ENCODE results near the gene GH2. TPM values are rescaled to one million over a fixed set of nuclear protein-coding genes. Genes with fewer than 3 reads are reported as not detected.

Gene GH2
- total and polyA plus RNA-seq, 2 donors: 0.24 to 1.2 TPM

DNA sequence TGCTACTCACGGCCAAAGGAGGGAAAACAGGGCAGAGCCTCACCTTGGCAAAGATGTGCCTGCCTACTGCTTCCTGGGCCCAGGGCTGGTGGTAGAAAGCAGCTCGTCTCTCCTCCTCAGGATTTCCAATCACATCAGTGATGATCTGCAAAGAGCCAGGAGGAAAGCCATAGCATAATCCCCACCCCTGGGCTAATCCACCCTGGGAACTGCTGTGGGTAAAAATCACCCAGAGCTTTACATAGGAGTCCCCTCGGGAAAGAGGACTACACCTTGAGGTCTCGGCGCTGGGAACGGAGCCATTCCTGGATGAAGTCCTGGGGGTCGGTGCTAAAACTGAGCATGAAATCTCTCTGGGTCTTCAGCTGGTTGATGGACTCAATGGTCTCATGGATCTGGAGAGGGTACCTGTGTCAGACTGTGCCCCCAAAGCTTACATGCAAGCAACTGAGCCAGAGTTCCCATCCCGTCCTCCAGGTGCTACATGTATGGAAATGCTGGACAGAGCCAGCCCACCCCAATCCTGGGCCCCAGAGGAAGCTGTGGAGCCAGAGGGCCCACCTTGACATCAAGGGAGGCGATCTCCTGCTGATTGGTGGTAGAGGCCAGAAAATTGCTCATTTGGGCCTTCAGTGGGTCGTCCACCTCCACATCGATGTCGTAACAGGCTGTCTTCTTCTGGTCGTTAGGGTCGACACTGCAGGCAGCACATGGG is 48.6 kb downstream of the GH2 start:
- WGBS: 91% methylated on average over 14 of the region's 14 CpGs
- no peak for DNase-seq (ENCODE audit: low read depth in 6 of 9, low spot score in 9 of 9)
- Histone ChIP-seq H3K4me1 (ENCODE audit: control insufficient read depth in 2 of 2, insufficient read depth in 2 of 2, low read length in 2 of 2) (peaks cover 5 to 33% of the 10 kb centered on the region in 2 donors), H3K36me3 (ENCODE audit: control insufficient read depth in 2 of 2, insufficient read depth in 2 of 2, low read length in 1 of 2) (peaks cover 79 to 98% of the 10 kb centered on the region in 2 donors), H3K4me3 (ENCODE audit: low read length in 2 of 2) (no peak overlapping the region), H3K27ac (ENCODE audit: low read depth in 1 of 2, low read length in 1 of 2) (no peak overlapping the region), H3K27me3 (ENCODE audit: control insufficient read depth in 2 of 2, insufficient read depth in 1 of 2, low read length in 1 of 2) (no peaks in the 10 kb centered on the region), H3K9me3 (ENCODE audit: control insufficient read depth in 2 of 2, insufficient read depth in 1 of 2, low read length in 1 of 2) (no peaks in the 10 kb centered on the region)

DNA sequence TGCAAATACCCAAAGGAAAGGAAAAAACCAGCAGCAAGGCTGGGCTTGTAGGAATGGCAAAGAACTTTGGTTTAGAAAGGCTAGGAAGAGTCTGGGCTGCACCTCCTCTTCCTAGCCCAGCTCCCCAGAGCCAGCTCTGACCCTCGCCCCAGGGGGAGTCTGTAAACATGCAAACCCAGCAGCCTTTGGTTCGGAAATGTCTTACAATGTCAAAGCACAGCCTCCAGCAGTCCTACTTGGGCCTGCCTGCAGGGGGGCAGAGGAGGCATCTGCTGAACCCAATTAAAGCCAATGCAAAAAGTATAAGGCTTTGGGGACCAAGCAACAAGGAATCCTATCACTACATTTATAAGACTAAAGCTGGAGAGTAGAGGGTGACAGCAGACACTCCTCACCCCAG is 49.3 kb downstream of the GH2 start:
- Histone ChIP-seq H3K9me3 (ENCODE audit: control insufficient read depth in 2 of 2, insufficient read depth in 1 of 2, low read length in 1 of 2) (no peaks in the 10 kb centered on the region), H3K27me3 (ENCODE audit: control insufficient read depth in 2 of 2, insufficient read depth in 1 of 2, low read length in 1 of 2) (no peaks in the 10 kb centered on the region), H3K27ac (ENCODE audit: low read depth in 1 of 2, low read length in 1 of 2) (no peak overlapping the region), H3K4me3 (ENCODE audit: low read length in 2 of 2) (no peak overlapping the region), H3K4me1 (ENCODE audit: control insufficient read depth in 2 of 2, insufficient read depth in 2 of 2, low read length in 2 of 2) (peaks cover 11 to 35% of the 10 kb centered on the region in 2 donors), H3K36me3 (ENCODE audit: control insufficient read depth in 2 of 2, insufficient read depth in 2 of 2, low read length in 1 of 2) (peaks cover 75 to 92% of the 10 kb centered on the region in 2 donors)
- no peak for DNase-seq (ENCODE audit: low read depth in 6 of 9, low spot score in 9 of 9)
- WGBS: 98% methylated on average over 2 of the region's 2 CpGs

DNA sequence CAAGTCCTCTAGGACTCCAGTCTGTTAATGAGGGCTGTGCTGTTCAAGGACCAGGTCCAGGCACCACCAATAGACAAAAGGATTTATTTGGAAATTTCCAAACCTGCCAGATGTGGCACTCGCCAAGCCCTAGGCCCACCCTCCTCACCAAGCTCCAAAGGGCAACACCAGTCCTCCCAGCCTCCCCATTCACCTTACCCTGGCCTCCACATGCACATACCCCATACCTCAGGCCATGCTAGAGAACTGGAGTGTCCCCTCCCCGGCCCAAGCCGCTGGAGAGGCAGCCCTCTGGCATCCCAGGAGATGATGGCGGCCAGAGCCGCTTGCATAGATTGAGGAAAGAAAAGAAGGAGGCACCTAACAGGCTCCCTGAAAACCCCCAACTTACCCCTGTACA is 49.7 kb downstream of the GH2 start:
- 98% methylated on average over 5 of the region's 5 CpGs for WGBS
- Histone ChIP-seq H3K4me1 (ENCODE audit: control insufficient read depth in 2 of 2, insufficient read depth in 2 of 2, low read length in 2 of 2) (peaks cover 11 to 35% of the 10 kb centered on the region in 2 donors), H3K4me3 (ENCODE audit: low read length in 2 of 2) (no peak overlapping the region), H3K27me3 (ENCODE audit: control insufficient read depth in 2 of 2, insufficient read depth in 1 of 2, low read length in 1 of 2) (no peaks in the 10 kb centered on the region), H3K36me3 (ENCODE audit: control insufficient read depth in 2 of 2, insufficient read depth in 2 of 2, low read length in 1 of 2) (peaks cover 70 to 87% of the 10 kb centered on the region in 2 donors), H3K9me3 (ENCODE audit: control insufficient read depth in 2 of 2, insufficient read depth in 1 of 2, low read length in 1 of 2) (no peaks in the 10 kb centered on the region), H3K27ac (ENCODE audit: low read depth in 1 of 2, low read length in 1 of 2) (no peak overlapping the region)
- no peak for DNase-seq (ENCODE audit: low read depth in 6 of 9, low spot score in 9 of 9)

DNA sequence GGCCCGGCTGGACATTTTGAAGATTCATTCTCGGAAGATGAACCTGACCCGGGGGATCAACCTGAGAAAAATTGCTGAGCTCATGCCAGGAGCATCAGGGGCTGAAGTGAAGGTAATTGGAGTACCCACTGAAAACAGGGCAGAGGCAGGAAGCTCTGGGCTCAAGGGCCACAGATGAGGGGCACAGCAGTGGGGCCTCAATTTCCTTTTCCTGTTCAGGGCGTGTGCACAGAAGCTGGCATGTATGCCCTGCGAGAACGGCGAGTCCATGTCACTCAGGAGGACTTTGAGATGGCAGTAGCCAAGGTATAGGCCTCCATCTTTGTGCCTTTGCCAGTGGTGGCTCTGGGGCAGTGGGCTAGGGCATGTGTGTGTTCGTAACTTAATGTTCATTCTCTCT is 50.2 kb downstream of the GH2 start:
- Histone ChIP-seq H3K4me1 (ENCODE audit: control insufficient read depth in 2 of 2, insufficient read depth in 2 of 2, low read length in 2 of 2) (peaks cover 11 to 35% of the 10 kb centered on the region in 2 donors), H3K4me3 (ENCODE audit: low read length in 2 of 2) (no peak overlapping the region), H3K27me3 (ENCODE audit: control insufficient read depth in 2 of 2, insufficient read depth in 1 of 2, low read length in 1 of 2) (no peaks in the 10 kb centered on the region), H3K9me3 (ENCODE audit: control insufficient read depth in 2 of 2, insufficient read depth in 1 of 2, low read length in 1 of 2) (no peaks in the 10 kb centered on the region), H3K36me3 (ENCODE audit: control insufficient read depth in 2 of 2, insufficient read depth in 2 of 2, low read length in 1 of 2) (peaks cover 66 to 83% of the 10 kb centered on the region in 2 donors), H3K27ac (ENCODE audit: low read depth in 1 of 2, low read length in 1 of 2) (no peak overlapping the region)
- DNase-seq (ENCODE audit: low read depth in 6 of 9, low spot score in 9 of 9): peak in 1 of 9 donors; percentile 21
- 56% methylated on average over 8 of the region's 8 CpGs for WGBS

DNA sequence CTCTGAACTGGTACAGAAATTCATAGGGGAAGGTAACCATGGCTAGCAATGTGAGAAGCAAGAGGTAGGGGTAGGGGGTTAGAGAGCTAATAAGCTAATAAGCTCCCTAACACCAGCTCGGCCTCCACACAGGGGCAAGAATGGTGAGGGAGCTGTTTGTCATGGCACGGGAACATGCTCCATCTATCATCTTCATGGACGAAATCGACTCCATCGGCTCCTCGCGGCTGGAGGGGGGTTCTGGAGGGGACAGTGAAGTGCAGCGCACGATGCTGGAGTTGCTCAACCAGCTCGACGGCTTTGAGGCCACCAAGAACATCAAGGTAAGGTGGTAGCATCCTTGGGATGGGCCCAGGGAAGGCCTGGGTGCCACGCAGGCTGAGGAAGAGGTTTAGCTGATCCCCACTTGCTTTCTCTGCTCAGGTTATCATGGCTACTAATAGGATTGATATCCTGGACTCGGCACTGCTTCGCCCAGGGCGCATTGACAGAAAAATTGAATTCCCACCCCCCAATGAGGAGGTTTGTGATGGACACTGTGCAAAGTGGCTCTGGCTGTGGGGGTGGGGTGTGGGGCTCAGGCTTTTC is 50.7 kb downstream of the GH2 start:
- H3K27me3 ChIP-seq (ENCODE audit: control insufficient read depth in 2 of 2, insufficient read depth in 1 of 2, low read length in 1 of 2): no peaks in the 10 kb centered on the region
- peaks cover 63 to 78% of the 10 kb centered on the region in 2 donors for H3K36me3 ChIP-seq (ENCODE audit: control insufficient read depth in 2 of 2, insufficient read depth in 2 of 2, low read length in 1 of 2)
- H3K27ac ChIP-seq (ENCODE audit: low read depth in 1 of 2, low read length in 1 of 2): no peak overlapping the region
- H3K9me3 ChIP-seq (ENCODE audit: control insufficient read depth in 2 of 2, insufficient read depth in 1 of 2, low read length in 1 of 2): no peaks in the 10 kb centered on the region
- H3K4me1 ChIP-seq (ENCODE audit: control insufficient read depth in 2 of 2, insufficient read depth in 2 of 2, low read length in 2 of 2): peaks cover 16 to 40% of the 10 kb centered on the region in 2 donors
- 97% methylated on average over 15 of the region's 15 CpGs for WGBS
- H3K4me3 ChIP-seq (ENCODE audit: low read length in 2 of 2): no peak overlapping the region
- no peak for DNase-seq (ENCODE audit: low read depth in 6 of 9, low spot score in 9 of 9)

DNA sequence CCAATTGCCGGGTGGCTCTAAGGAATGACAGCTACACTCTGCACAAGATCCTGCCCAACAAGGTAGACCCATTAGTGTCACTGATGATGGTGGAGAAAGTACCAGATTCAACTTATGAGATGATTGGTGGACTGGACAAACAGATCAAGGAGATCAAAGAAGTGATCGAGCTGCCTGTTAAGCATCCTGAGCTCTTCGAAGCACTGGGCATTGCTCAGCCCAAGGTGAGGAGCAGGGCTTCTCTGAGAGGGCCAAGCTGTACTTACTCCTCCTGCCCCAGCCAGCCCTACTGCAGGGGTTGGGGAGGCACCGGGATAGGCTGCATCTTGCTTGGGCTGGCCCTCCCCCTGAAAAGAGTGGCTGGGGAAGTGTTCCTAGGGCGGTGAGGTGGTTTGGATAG is 51.5 kb downstream of the GH2 start:
- WGBS: 98% methylated on average over 5 of the region's 5 CpGs
- DNase-seq (ENCODE audit: low read depth in 6 of 9, low spot score in 9 of 9): no peak
- Histone ChIP-seq H3K4me1 (ENCODE audit: control insufficient read depth in 2 of 2, insufficient read depth in 2 of 2, low read length in 2 of 2) (peaks cover 22 to 41% of the 10 kb centered on the region in 2 donors), H3K9me3 (ENCODE audit: control insufficient read depth in 2 of 2, insufficient read depth in 1 of 2, low read length in 1 of 2) (no peaks in the 10 kb centered on the region), H3K36me3 (ENCODE audit: control insufficient read depth in 2 of 2, insufficient read depth in 2 of 2, low read length in 1 of 2) (peaks cover 66 to 76% of the 10 kb centered on the region in 2 donors), H3K27ac (ENCODE audit: low read depth in 1 of 2, low read length in 1 of 2) (no peak overlapping the region), H3K4me3 (ENCODE audit: low read length in 2 of 2) (no peak overlapping the region), H3K27me3 (ENCODE audit: control insufficient read depth in 2 of 2, insufficient read depth in 1 of 2, low read length in 1 of 2) (no peaks in the 10 kb centered on the region)

Other genes starting within 250 kb of the GH2 start
- gene LIMD2, start 181.8 kb downstream of the GH2 start, total RNA-seq: 202 TPM
- 309 TPM for gene LIMD2, start 181.8 kb downstream of the GH2 start, polyA plus RNA-seq
- gene STRADA, start 140.1 kb downstream of the GH2 start, total RNA-seq: 13.4 TPM
- 32.2 TPM for gene STRADA, start 140.1 kb downstream of the GH2 start, polyA plus RNA-seq
- gene CCDC47, start 108.3 kb downstream of the GH2 start, total RNA-seq: 34.7 TPM
- 25.9 TPM for gene CCDC47, start 108.3 kb downstream of the GH2 start, polyA plus RNA-seq
- gene DDX42, start 107.8 kb downstream of the GH2 start, total RNA-seq: 58.9 TPM
- gene DDX42, start 107.8 kb downstream of the GH2 start, polyA plus RNA-seq: 92.8 TPM
- gene PSMC5, start 54.5 kb downstream of the GH2 start, total RNA-seq: 31.7 TPM
- gene PSMC5, start 54.5 kb downstream of the GH2 start, polyA plus RNA-seq: 179 TPM
- 32.9 TPM for gene FTSJ3, start 54.3 kb downstream of the GH2 start, total RNA-seq
- 21.0 TPM for gene FTSJ3, start 54.3 kb downstream of the GH2 start, polyA plus RNA-seq
- 72.1 TPM for gene SMARCD2, start 39.3 kb downstream of the GH2 start, total RNA-seq
- gene SMARCD2, start 39.3 kb downstream of the GH2 start, polyA plus RNA-seq: 68.9 TPM
- gene CSH2, start 8.3 kb downstream of the GH2 start, total RNA-seq: 1.0 TPM
- 11.2 TPM for gene CSH2, start 8.3 kb downstream of the GH2 start, polyA plus RNA-seq
- gene CSH1, start 14.6 kb upstream of the GH2 start, total RNA-seq: 2.3 TPM
- 11.6 TPM for gene CSH1, start 14.6 kb upstream of the GH2 start, polyA plus RNA-seq
- gene CSHL1, start 29.3 kb upstream of the GH2 start, total RNA-seq: 0.24 TPM
- 1.3 TPM for gene CSHL1, start 29.3 kb upstream of the GH2 start, polyA plus RNA-seq
- gene GH1, start 36.9 kb upstream of the GH2 start, total RNA-seq: 0.33 TPM
- gene GH1, start 36.9 kb upstream of the GH2 start, polyA plus RNA-seq: 3.1 TPM
- 19.5 TPM for gene CD79B, start 50.4 kb upstream of the GH2 start, total RNA-seq
- gene CD79B, start 50.4 kb upstream of the GH2 start, polyA plus RNA-seq: 34.1 TPM
- 0.19 TPM for gene SCN4A, start 91.0 kb upstream of the GH2 start, total RNA-seq
- 0.46 TPM for gene SCN4A, start 91.0 kb upstream of the GH2 start, polyA plus RNA-seq
- 0.28 TPM for gene PRR29, start 116.4 kb upstream of the GH2 start, total RNA-seq
- 0.43 TPM for gene PRR29, start 116.4 kb upstream of the GH2 start, polyA plus RNA-seq
- 53.9 TPM for gene ICAM2, start 138.7 kb upstream of the GH2 start, total RNA-seq
- gene ICAM2, start 138.7 kb upstream of the GH2 start, polyA plus RNA-seq: 38.6 TPM
- 5.9 TPM for gene ERN1, start 248.2 kb upstream of the GH2 start, total RNA-seq
- 7.4 TPM for gene ERN1, start 248.2 kb upstream of the GH2 start, polyA plus RNA-seq

Measured in thymus (tissue), 11 donors.